Osteocyte (in vitro differentiated cells): ENCODE measurements around the gene HS1BP3. TPM values are rescaled to one million over a fixed set of nuclear protein-coding genes. Genes with fewer than 3 reads are reported as not detected.

ENCODE experiments used
- DNase-seq: peaks from one replicate; pipeline ENCODE4 v3.0.0; 2021; ENCODE audit warnings: mixed read lengths; ENCODE audit not compliant: unreplicated experiment; ENCODE audit errors: extremely low spot score
- H3K27ac Mint-ChIP-seq: one replicate; pipeline ENCODE4 v1.8.0; 2021; ENCODE audit warnings: mild to moderate bottlenecking, mixed read lengths; ENCODE audit not compliant: unreplicated experiment
- H3K27me3 Mint-ChIP-seq: one replicate; pipeline ENCODE4 v1.8.0; 2021; ENCODE audit warnings: mixed read lengths; ENCODE audit not compliant: unreplicated experiment
- H3K36me3 Mint-ChIP-seq: one replicate; pipeline ENCODE4 v1.8.0; 2021; ENCODE audit warnings: mixed read lengths; ENCODE audit not compliant: unreplicated experiment
- H3K4me1 Mint-ChIP-seq: one replicate; pipeline ENCODE4 v1.8.0; 2021; ENCODE audit warnings: mixed read lengths; ENCODE audit not compliant: unreplicated experiment
- H3K4me3 Mint-ChIP-seq: one replicate; pipeline ENCODE4 v1.8.0; 2021; ENCODE audit warnings: mild to moderate bottlenecking, moderate library complexity, mixed read lengths; ENCODE audit not compliant: unreplicated experiment
- H3K9me3 Mint-ChIP-seq: one replicate; pipeline ENCODE4 v1.8.0; 2021; ENCODE audit warnings: mixed read lengths; ENCODE audit not compliant: unreplicated experiment
- total RNA-seq: library from RNA; stranded (reverse); gene quantifications from 2 replicates; pipeline ENCODE4 v1.2.1, GENCODE V29; 2021
- TF ChIP-seq, protein P1 (sequence below): fragments of 200-600 bp; sonication (generic); IDR thresholded peaks from 2 replicates; pipeline ENCODE4 v1.5.0; 2021; ENCODE audit warnings: antibody characterized with exemption, mild to moderate bottlenecking, moderate library complexity

Gene HS1BP3
- total RNA-seq, 1 donor from 2014 or later = 40.5 TPM

DNA sequence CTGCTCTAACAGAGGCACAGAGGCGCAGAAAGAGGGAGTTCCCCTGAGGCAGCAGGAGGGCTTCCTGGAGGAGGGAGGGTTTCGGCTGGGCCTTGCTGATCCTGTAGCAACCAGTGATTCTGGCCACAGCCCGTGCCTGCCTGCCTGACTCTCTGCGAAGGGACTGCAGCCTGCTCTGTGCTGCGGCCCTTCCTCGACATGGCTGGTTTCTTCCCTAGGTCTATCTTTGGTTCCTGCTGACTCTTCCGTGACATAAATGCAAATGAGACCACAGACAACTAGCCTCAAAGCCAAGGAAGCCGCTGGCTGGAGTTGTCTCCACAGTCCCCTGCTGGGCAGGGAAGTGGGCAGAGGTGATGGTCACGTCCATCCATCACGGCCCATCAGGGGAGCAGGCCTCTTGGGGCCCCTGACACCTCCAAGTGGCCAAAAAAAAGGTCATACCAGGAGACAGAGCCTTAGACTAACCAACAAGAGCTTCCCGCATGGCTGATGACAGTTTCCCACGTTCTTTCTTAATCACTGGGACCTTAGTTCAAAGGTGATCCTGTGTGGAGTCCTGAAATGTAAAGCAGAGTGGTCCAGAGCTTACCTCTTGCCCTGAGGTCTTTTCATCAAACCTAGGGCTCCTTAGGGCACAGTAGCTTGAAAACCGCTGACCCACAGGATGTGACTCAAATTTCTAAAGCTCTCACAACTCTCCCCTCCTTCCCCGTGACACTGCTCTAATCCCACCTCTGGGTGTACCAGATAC is 55.3 kb downstream of the HS1BP3 start:
- DNase-seq = no peak
- Mint-ChIP-seq H3K4me3 (no peak overlapping the region), H3K4me1 (peaks cover 54% of the 10 kb centered on the region), H3K9me3 (no peaks in the 10 kb centered on the region), H3K36me3 (no peaks in the 10 kb centered on the region), H3K27ac (peak overlapping the region; percentile 86), H3K27me3 (no peaks in the 10 kb centered on the region)
- TF ChIP-seq, protein P1, sequence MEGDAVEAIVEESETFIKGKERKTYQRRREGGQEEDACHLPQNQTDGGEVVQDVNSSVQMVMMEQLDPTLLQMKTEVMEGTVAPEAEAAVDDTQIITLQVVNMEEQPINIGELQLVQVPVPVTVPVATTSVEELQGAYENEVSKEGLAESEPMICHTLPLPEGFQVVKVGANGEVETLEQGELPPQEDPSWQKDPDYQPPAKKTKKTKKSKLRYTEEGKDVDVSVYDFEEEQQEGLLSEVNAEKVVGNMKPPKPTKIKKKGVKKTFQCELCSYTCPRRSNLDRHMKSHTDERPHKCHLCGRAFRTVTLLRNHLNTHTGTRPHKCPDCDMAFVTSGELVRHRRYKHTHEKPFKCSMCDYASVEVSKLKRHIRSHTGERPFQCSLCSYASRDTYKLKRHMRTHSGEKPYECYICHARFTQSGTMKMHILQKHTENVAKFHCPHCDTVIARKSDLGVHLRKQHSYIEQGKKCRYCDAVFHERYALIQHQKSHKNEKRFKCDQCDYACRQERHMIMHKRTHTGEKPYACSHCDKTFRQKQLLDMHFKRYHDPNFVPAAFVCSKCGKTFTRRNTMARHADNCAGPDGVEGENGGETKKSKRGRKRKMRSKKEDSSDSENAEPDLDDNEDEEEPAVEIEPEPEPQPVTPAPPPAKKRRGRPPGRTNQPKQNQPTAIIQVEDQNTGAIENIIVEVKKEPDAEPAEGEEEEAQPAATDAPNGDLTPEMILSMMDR = no peak

DNA sequence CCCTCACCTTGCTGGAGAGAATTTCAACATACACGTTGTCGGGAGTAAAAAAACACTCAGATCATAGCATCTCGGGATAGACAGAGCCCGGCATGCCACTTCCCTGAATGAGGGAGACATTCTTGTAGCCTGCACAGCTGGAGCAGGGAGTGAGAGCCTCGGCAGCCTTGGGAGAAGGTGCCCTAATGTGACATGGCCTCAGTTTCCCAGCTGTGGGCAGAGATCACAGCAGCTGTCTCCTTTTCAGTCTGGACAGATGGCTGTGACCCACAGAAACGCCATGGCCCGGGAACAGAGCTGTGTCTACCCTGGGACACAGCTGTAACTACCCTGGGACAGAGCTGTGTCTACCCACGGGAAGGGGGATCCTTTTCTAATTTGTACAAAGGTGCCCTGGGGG is 55.9 kb downstream of the HS1BP3 start:
- Mint-ChIP-seq H3K27ac (peak overlapping the region; percentile 86), H3K27me3 (no peaks in the 10 kb centered on the region), H3K4me3 (no peak overlapping the region), H3K9me3 (no peaks in the 10 kb centered on the region), H3K4me1 (peaks cover 61% of the 10 kb centered on the region), H3K36me3 (no peaks in the 10 kb centered on the region)
- no peak for DNase-seq
- TF ChIP-seq, protein P1 = no peak

DNA sequence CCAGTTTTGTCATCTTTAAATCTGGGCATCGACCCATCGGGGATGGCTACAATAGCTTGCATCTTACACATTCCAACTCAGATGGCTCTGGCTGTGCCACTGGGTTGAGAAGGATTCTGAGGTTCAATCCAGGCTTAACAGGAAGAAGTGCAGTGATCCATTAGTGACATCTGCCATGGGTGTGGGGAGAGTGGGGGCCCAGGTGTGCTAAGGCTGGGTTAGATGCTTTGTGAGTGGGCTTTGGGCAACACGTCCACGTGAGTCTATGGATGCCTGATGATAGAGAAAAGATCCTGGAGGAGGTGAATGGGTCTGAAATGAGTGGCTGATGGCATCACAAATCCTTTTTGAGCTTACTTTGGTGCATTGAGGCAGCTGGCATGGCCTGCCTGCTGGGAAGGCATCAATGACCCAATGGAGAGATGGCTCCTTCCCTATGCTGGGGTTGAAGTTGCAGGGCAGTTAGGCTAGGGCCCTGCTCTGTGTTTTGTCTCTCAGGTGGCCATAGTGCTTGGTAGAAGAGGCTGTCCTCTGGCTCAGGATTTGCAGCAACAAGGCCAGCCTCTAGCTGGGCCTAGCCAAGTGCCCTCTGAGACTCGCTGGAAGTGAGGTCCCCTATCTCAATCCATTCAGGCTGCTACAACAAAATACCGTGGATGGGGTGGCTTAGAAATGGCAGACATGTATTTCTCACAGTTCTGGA is 56.7 kb downstream of the HS1BP3 start:
- Mint-ChIP-seq H3K36me3 (no peaks in the 10 kb centered on the region), H3K4me3 (no peak overlapping the region), H3K27ac (peak overlapping the region; percentile 75), H3K4me1 (peaks cover 66% of the 10 kb centered on the region), H3K27me3 (no peaks in the 10 kb centered on the region), H3K9me3 (no peaks in the 10 kb centered on the region)
- no peak for DNase-seq
- TF ChIP-seq, protein P1 = no peak

DNA sequence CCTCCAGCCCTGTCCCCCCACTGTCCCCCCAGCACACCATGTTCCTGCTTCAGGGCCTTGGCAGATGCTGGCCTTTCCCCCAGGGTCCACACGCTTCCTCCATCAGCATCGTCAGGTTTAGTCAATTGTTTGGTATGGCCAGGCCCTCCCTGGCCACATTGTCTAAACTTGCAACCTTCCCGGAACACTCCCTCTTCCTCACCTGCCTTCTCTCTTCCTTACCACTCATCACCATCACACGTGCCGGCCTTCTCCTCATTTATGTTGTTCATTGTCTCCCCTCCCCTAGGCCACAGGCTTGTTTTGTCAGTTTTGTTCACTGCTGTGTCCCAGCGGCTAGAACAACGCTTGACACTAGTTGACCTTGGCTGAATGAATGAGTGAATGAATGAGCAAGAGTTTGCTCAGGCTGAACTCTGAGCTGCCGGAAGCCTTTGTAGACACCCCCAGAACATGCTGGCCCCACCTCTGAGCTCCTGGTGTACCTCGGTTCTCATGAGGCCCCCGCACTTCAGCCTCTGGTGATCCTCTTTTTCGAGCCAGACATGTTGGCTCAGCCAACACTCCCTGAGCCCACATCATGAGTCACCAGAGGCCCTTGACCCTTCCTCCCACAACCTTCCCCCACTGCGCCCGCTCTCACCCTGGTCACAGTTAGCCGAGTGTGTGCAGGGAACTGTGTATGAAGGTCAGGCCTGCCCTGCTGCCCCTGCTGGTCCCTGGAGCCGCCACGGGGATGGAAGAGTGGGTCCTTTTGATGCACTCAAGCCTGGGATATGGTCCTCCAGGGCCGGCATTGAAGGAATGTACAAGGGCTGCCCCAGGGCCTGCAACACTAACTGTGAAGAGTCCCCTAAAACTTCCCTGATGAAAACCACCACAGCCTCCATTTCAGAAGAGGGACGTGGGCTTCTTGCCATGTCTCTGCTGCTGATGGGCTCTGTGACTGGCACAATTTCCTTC is 57.5 kb downstream of the HS1BP3 start:
- peak overlapping the region; percentile 75 for H3K27ac Mint-ChIP-seq
- H3K4me1 Mint-ChIP-seq = peaks cover 68% of the 10 kb centered on the region
- H3K36me3 Mint-ChIP-seq = no peaks in the 10 kb centered on the region
- TF ChIP-seq, protein P1 = no peak
- no peaks in the 10 kb centered on the region for H3K27me3 Mint-ChIP-seq
- no peak for DNase-seq
- H3K4me3 Mint-ChIP-seq = no peak overlapping the region
- H3K9me3 Mint-ChIP-seq = no peaks in the 10 kb centered on the region
